Smooth muscle cell (in vitro differentiated cells): ENCODE data around the gene SLC46A3. TPM values are rescaled to one million over a fixed set of nuclear protein-coding genes. Genes with fewer than 3 reads are reported as not detected.

ENCODE experiments used
- DNase-seq: peaks from one replicate; lab custom pipeline; 2025; ENCODE audit not compliant: unreplicated experiment; lab: John Stamatoyannopoulos, UW
- H2AFZ ChIP-seq: fragments of 200-600 bp; sonication (generic); 2 replicates; pipeline ENCODE4 v1.6.0; 2016; ENCODE audit warnings: antibody characterized with exemption, low read depth, mild to moderate bottlenecking
- H3F3A ChIP-seq: fragments of 200-600 bp; sonication (generic); 2 replicates; pipeline ENCODE4 v1.6.0; 2017; ENCODE audit warnings: antibody characterized with exemption, low read depth
- H3K27ac ChIP-seq: fragments of 200-600 bp; sonication (generic); 2 replicates; pipeline ENCODE4 v1.5.1; 2016; ENCODE audit warnings: low read depth, mild to moderate bottlenecking
- H3K27me3 ChIP-seq: fragments of 200-600 bp; sonication (generic); 2 replicates; pipeline ENCODE4 v1.6.1; 2016; ENCODE audit warnings: low read depth, mild to moderate bottlenecking
- H3K36me3 ChIP-seq: fragments of 200-600 bp; sonication (generic); 2 replicates; pipeline ENCODE4 v1.5.1; 2016; ENCODE audit warnings: low read depth
- H3K4me1 ChIP-seq: fragments of 200-600 bp; sonication (generic); 2 replicates; pipeline ENCODE4 v1.5.1; 2016; ENCODE audit warnings: low read depth
- H3K4me2 ChIP-seq: fragments of 200-600 bp; sonication (generic); 2 replicates; pipeline ENCODE4 v1.6.0; 2016; ENCODE audit warnings: mild to moderate bottlenecking
- H3K4me3 ChIP-seq: fragments of 200-600 bp; sonication (generic); 2 replicates; pipeline ENCODE4 v1.5.1; 2016; ENCODE audit warnings: mild to moderate bottlenecking
- H3K79me2 ChIP-seq: fragments of 200-600 bp; sonication (generic); 2 replicates; pipeline ENCODE4 v1.6.0; 2016; ENCODE audit warnings: low read depth, mild to moderate bottlenecking
- H3K9ac ChIP-seq: fragments of 200-600 bp; sonication (generic); 2 replicates; pipeline ENCODE4 v1.6.0; 2016; ENCODE audit warnings: low read depth
- H3K9me3 ChIP-seq: fragments of 200-600 bp; sonication (generic); replicated peaks from 2 replicates; pipeline ENCODE4 v1.5.1; 2016; ENCODE audit warnings: low read depth
- H4K20me1 ChIP-seq: fragments of 200-600 bp; sonication (generic); 2 replicates; pipeline ENCODE4 v1.6.0; 2016; ENCODE audit warnings: low read depth
- CTCF ChIP-seq: fragments of 200-600 bp; sonication (generic); IDR thresholded peaks from 2 replicates; pipeline ENCODE4 v1.5.1; 2017; ENCODE audit warnings: borderline replicate concordance, mild to moderate bottlenecking, antibody characterized with exemption; ENCODE audit not compliant: insufficient read depth, poor library complexity, severe bottlenecking
- WGBS: methylation state at CpG from one replicate; pipeline ENCODE4 v1.1.7; 2016; ENCODE audit warnings: low lambda C conversion rate; 5-methylcytosine and 5-hydroxymethylcytosine counted together
- polyA plus RNA-seq: library from polyadenylated mRNA; unstranded; fragments of >200 nt; fragmentation: Nextera tagmentation; extraction: Ambion mirVana; gene quantifications from 2 replicates; pipeline ENCODE4 v1.2.1, GENCODE V29; 2016
- total RNA-seq: library from RNA; depleted of rRNA; stranded (reverse); fragments of >200 nt; gene quantifications from 2 replicates; pipeline ENCODE4 v1.2.3, GENCODE V29; 2014

Gene SLC46A3
- total and polyA plus RNA-seq, 2 experiments from 2014 or later: 11.2 to 20.2 TPM

GRCh38 chr13:28739376-28739775, 20.6 kb upstream of the SLC46A3 start:
- DNase-seq: no peak
- H3K4me1 ChIP-seq: peaks cover 2% of the 10 kb centered on the region
- H4K20me1 ChIP-seq: no peaks in the 10 kb centered on the region
- no peak overlapping the region for H2AFZ ChIP-seq
- H3K4me3 ChIP-seq: no peak overlapping the region
- no peak overlapping the region for H3K9ac ChIP-seq
- H3F3A ChIP-seq: peaks cover 14% of the 10 kb centered on the region
- no peaks in the 10 kb centered on the region for H3K9me3 ChIP-seq
- H3K4me2 ChIP-seq: no peak overlapping the region
- H3K79me2 ChIP-seq: no peaks in the 10 kb centered on the region
- WGBS: 93% methylated on average over 3 of the region's 3 CpGs
- no peaks in the 10 kb centered on the region for H3K27me3 ChIP-seq
- TF ChIP-seq CTCF: no peak
- H3K27ac ChIP-seq: no peak overlapping the region
- H3K36me3 ChIP-seq: no peaks in the 10 kb centered on the region

GRCh38 chr13:28735481-28736029, 16.8 kb upstream of the SLC46A3 start:
- Histone ChIP-seq H4K20me1 (no peaks in the 10 kb centered on the region), H3K4me3 (no peak overlapping the region), H3K9ac (no peak overlapping the region), H3K27me3 (no peaks in the 10 kb centered on the region), H3K27ac (no peak overlapping the region), H3K9me3 (no peaks in the 10 kb centered on the region), H3K4me1 (no peaks in the 10 kb centered on the region), H3K79me2 (no peaks in the 10 kb centered on the region), H3K36me3 (no peaks in the 10 kb centered on the region), H3F3A (peaks cover 7% of the 10 kb centered on the region), H2AFZ (peak overlapping the region; percentile 54), H3K4me2 (no peak overlapping the region)
- no peak for DNase-seq
- WGBS: 74% methylated on average over 8 of the region's 8 CpGs
- no peak for TF ChIP-seq CTCF

- Histone ChIP-seq H3K4me3 (no peak overlapping the region), H3K4me2 (no peak overlapping the region), H3K4me1 (no peaks in the 10 kb centered on the region), H2AFZ (peak overlapping the region; percentile 55), H3K9ac (no peak overlapping the region), H4K20me1 (no peaks in the 10 kb centered on the region), H3K27ac (no peak overlapping the region), H3K9me3 (no peaks in the 10 kb centered on the region), H3K36me3 (no peaks in the 10 kb centered on the region), H3K79me2 (no peaks in the 10 kb centered on the region), H3F3A (peaks cover 7% of the 10 kb centered on the region), H3K27me3 (no peaks in the 10 kb centered on the region)
- 5% methylated on average over 2 of the region's 2 CpGs for WGBS
- DNase-seq: no peak
- no peak for TF ChIP-seq CTCF
Observed at GRCh38 chr13:28734906-28735305, 16.1 kb upstream of the SLC46A3 start.

GRCh38 chr13:28730762-28731161, 12.0 kb upstream of the SLC46A3 start:
- Histone ChIP-seq H3K9ac (no peak overlapping the region), H3K4me3 (no peak overlapping the region), H3K4me2 (no peak overlapping the region), H3K36me3 (no peaks in the 10 kb centered on the region), H3K9me3 (no peaks in the 10 kb centered on the region), H3K27ac (no peak overlapping the region), H3K79me2 (no peaks in the 10 kb centered on the region), H3K27me3 (no peaks in the 10 kb centered on the region), H3K4me1 (no peaks in the 10 kb centered on the region), H2AFZ (no peak overlapping the region), H4K20me1 (no peaks in the 10 kb centered on the region), H3F3A (peaks cover 6% of the 10 kb centered on the region)
- DNase-seq: no peak
- TF ChIP-seq CTCF: no peak
- WGBS: 94% methylated on average over 3 of the region's 3 CpGs
